Effector CD4-positive, alpha-beta T cell (primary cell): ENCODE results near the gene IMPG2.

ENCODE experiments used
- DNase-seq: peaks from one replicate; pipeline ENCODE4 v3.0.0-alpha.2; 2020

IMPG2 gene

GRCh38 chr3:101230618-101231017, 89.8 kb downstream of the IMPG2 start:
- DNase-seq = no peak

- DNase-seq = no peak
Measured at GRCh38 chr3:101229681-101230080, 90.7 kb downstream of the IMPG2 start.

- DNase-seq = no peak
Measured at GRCh38 chr3:101228441-101228840, 91.9 kb downstream of the IMPG2 start.

DNA sequence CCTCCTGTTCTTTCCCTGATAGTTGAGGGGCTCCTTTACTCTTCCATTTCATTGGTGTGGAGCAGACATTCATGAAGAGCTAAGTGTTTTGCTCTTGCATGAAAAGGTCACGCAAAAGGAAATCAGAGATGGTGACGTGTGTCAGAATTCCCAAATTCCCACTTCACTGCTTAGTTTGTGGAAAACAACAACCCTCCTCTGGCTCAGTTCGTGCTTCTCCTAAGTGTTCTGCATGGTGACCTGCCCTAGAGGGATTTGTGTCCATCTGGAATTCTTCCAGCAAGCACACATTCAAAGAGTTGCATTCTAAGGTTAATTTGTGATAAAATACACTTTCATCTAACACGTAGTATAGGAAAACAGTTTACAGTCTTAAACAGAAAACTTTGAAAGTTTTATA, 95.6 kb downstream of the IMPG2 start:
- DNase-seq = no peak

DNA sequence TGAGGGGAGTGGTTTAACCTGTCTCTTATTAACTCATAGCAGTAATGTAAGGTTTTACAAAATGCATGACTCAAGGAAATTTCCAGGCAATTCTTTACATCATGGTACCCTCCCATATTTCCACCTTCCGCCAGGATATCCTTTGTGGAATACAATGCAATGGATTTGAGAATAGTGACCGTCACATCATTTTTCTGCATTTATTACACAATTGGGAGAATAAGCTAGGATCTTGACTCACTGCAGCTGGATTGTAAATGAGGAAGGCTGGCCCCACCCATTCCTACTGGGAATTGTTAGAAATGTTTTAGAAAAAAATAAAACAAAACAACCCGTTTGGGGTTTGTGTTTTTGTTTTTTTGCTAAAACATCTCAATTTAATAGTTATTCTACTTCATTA, 97.4 kb downstream of the IMPG2 start:
- DNase-seq = no peak

GRCh38 chr3:101219842-101220560, 100.4 kb downstream of the IMPG2 start:
- DNase-seq = no peak

- DNase-seq = no peak
Measured at GRCh38 chr3:101217472-101218245, 102.7 kb downstream of the IMPG2 start.

DNA sequence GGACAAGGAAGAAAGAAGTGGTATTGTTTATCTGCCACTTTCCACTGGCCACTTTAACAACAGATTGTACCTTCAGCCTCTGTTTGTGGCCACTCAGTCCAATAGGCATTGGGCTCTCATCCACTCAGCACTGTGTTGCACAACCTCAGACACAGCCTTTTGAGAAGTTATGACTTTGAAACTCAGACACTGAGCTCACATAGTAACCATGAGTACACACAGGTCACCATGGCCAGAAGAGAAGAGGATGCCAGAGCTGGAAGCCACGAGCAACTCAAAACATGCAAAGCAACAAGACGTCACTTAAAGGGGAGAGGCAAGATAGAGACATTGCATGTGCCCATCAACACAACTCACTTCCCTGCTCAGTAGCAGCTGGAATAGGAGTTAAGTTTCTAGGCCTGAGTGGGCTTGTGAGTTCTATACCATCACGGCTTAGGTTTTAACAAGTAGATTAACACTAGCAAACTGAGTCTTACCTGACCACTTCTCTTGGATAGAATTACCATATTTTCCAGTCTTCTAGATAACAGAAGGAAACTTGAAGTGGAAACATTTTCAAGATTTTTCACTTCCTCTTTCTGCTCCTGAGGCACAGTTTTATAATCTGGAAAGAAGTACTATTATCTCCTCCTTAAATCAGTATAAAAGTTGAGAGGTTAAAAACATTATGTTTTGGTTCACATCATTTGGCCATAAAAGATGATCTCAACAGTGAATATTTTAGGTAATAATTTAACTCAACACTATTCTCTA, 103.5 kb downstream of the IMPG2 start:
- no peak for DNase-seq

- DNase-seq = no peak
Measured at GRCh38 chr3:101212730-101213129, 107.6 kb downstream of the IMPG2 start.

DNA sequence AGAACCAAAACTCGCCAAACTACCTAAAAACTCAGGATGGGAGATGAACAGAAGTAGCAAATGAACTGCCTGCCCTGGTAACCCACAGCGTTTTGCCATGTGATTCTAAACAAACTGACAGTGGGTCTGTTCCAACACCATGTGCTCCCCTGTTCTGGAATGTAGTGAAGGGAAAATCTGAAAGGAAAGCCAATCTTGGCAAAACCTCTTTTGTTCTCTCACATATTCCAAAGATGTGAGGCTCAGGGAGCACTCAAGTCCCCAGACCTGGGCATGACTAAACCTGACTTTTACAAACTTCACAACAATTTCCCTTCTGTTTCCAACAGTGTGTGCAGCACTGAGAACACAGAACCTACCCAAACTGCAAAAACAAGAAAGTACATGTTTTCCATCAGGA, 116.1 kb downstream of the IMPG2 start:
- no peak for DNase-seq

DNA sequence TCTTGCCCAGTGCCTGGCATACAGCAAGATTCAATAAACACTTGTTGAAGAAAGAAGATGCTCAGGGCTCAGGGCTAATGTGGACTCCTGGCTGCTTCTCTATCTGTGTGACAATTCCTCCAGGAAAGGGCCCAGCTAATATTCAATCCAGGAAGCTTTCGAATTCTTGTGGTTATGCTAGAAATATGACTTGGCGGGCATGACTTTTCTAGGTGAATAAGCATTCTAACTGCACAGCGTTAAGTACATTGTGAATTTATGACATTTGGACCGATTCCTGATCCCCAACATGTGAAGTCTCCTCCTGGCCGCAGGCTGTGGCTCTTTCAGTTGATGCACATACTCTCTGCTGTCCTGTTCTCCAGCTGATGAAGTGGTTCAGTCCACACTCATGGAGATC, 117.0 kb downstream of the IMPG2 start:
- no peak for DNase-seq

DNA sequence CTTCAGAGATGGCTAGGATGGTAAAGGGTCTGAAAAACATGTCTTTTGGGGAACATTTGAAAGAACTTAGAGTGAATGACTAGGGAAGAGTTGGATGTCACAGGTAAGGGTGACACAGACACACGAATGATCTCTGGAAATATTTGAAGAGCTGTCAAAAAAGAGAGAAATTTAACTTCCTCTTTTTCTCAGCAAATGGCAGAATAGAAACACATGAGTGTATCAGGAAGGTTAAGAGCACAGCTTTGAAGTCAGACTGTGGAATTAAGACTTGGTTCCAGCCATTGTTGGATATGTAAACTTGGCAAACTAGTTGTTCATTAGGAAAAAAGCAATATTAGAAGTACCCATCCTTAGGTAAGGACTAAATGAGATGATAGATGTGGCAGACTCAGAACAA, 117.7 kb downstream of the IMPG2 start:
- no peak for DNase-seq

GRCh38 chr3:101200461-101200860, 119.9 kb downstream of the IMPG2 start:
- no peak for DNase-seq

DNA sequence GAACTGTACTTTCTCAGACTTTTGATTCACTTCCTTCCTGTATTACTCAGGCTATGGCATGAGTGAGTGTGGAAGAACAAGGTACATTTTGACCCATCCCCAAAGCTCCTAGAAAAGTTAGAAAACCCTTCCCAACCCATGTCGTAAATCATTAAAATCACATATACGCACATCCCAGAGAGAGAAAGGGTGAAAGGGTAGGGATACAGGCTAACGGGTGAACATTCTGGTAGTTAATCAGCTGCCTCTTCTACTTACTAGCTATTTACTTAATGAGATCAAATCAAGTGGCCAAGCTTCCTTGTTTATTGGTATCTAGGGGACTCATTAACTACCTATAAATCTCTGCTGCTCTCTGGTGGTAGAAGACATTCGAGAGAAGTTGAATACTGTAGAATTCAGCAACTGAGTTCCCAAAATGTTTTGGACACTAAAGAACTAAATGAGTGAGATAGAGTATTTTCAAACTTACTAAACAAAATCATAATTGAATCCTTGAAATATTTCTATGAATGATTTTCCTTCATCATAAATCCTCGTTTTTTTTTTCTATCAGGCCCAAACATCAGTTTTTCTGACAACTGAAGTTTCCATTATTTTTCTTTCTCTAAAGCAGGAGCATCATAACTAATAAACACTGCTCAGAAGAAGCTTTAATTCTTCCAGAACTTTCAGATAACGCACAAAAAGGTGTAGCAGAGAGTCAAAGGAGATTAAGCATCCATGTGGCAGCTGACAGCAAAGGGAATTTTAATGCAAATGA, 124.2 kb downstream of the IMPG2 start:
- DNase-seq = no peak

DNA sequence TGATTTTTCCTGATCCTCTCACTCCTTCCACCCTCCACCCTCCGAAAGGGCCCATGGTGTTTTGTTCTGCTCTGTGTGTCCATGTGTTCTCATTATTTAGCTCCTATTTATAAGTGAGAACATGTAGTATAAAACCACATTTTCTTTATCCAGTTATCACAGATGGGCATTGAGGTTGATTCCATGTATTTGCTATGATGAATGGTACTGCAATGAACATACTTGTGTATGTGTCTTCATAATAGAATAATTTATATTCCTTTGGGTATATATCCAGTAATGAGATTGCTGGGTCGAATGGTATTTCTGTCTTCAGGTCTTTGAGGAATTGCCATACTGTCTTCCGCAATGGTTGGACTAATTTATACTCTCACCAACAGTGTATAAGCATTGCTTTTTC, 126.0 kb downstream of the IMPG2 start:
- no peak for DNase-seq

- DNase-seq = no peak
Measured at GRCh38 chr3:101193957-101194356, 126.4 kb downstream of the IMPG2 start.

GRCh38 chr3:101189796-101190195, 130.6 kb downstream of the IMPG2 start:
- no peak for DNase-seq

DNA sequence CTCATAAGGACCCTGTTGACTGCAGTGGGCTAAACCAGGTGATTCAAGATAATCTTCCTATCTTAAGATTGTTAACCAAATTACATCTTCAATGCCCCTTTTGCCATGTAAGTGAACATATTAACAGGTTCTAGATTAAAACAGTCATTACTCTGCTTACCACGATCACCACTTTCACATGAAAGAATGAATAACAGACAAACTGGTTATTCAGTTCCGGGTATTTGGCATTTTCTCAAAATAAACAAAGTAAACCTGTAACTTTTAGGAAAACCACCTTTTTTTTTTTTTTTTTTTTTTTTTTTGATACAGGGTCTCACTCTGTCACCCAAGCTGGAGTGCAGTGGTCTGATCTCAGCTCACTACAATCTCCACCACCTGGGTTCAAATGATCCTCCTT, 131.2 kb downstream of the IMPG2 start:
- no peak for DNase-seq

DNA sequence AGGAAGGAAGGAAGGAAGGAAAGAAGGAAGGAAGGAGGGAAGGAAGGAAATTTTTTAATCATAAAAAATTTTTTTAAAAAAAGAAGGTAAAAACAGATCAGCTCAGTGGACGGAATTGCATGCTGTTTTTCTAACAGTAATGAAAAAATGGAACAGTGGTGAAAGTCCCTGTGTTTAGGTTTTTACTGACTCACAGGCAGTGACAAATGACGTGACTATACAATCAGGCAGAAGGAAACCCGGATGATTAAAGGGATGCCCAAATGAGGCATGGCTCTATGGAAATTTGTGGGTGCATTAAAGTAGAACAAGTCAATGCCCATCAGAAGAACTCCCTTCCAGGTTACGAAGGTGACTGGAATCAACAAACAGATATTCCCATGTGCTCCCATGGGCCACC, 135.0 kb downstream of the IMPG2 start:
- DNase-seq = no peak

- no peak for DNase-seq
Measured at GRCh38 chr3:101184111-101184510, 136.3 kb downstream of the IMPG2 start.

DNA sequence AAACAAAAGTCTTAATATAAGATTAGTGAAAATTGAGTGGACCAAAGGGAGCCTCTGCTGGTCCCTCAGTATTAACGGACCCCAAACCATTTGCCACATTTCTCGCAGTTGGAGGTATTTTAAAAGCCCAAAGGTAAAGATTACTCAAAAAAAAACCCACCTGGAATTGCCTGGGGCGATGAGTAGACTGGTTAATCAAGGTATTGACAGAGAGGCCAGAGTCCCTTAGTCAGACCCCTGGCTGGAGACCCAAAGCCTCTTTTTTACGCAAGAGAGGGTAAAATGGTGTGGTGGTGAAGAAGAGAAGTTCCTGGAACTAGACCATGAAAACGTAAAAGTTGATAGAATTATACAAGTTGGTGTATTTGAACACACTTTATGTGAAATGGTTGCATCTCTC, 137.2 kb downstream of the IMPG2 start:
- no peak for DNase-seq

GRCh38 chr3:101182734-101183133, 137.6 kb downstream of the IMPG2 start:
- DNase-seq = no peak

DNA sequence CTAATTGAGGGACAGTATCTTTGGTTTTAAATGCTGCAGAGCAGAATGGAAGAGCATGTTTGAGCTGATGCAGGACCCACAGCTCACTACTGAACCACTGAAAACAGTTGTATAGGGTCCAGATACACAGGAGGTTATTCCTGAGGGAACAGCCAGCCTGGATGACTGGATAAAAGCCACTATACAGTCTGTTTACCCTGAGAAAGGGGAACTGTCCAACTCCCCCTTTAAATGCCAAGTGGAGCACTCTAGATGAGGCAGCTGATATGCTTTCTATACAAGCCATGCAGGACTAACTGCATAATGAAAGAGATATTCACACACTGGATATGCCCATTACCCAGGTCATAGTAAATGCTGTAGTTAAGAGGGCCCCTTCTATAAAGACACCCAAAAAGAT, 138.6 kb downstream of the IMPG2 start:
- no peak for DNase-seq
